TTC549 (cell line): ENCODE measurements around the gene SEPTIN1.
"Not testable (repeated sequence)": the region's sequence is repeated elsewhere in the genome, so short reads cannot be mapped to it uniquely, and the experiment has no call there.

Experiments used
- FAIRE-seq: peaks from 2 replicates; lab custom pipeline; 2012; peaks lifted over from hg19 to GRCh38; lab: Jason Lieb, UNC

Gene SEPTIN1

GRCh38 chr16:30401768-30402425 lies 19.5 kb upstream of the SEPTIN1 start:
- FAIRE-seq, result no peak

- FAIRE-seq, result no peak
These were observed 17.2 kb upstream of the SEPTIN1 start for GRCh38 chr16:30399435-30400186.

- FAIRE-seq, result no peak
These were observed 16.5 kb upstream of the SEPTIN1 start for GRCh38 chr16:30398661-30399434.

DNA sequence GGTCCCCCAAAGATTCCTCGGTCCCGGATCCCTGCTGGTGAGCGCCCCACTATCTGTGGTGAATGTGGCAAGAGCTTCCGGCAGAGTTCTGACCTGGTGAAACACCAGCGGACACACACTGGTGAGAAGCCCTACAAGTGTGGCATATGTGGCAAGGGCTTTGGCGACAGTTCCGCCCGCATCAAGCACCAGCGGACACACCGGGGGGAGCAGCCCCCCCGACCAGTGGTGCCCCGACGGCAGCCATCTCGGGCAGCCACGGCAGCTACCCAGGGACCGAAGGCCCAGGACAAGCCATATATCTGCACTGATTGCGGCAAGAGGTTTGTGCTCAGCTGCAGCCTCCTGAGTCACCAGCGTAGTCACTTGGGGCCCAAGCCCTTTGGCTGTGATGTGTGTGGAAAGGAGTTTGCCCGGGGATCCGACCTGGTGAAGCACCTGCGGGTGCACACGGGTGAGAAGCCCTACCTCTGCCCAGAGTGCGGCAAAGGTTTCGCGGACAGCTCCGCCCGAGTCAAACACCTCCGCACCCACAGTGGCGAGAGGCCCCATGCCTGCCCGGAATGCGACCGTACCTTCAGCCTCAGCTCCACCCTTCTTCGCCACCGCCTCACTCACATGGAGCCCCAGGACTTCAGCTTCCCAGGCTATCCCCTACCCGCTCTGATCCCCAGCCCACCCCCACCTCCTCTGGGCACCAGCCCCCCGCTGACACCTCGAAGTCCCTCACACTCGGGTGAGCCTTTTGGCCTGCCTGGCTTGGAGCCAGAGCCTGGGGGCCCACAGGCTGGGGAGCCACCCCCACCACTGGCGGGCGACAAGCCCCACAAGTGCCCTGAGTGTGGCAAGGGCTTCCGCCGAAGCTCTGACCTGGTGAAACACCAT lies 15.7 kb upstream of the SEPTIN1 start:
- FAIRE-seq, result no peak

- FAIRE-seq, result no peak
These were observed 14.7 kb upstream of the SEPTIN1 start for GRCh38 chr16:30397056-30397455.

DNA sequence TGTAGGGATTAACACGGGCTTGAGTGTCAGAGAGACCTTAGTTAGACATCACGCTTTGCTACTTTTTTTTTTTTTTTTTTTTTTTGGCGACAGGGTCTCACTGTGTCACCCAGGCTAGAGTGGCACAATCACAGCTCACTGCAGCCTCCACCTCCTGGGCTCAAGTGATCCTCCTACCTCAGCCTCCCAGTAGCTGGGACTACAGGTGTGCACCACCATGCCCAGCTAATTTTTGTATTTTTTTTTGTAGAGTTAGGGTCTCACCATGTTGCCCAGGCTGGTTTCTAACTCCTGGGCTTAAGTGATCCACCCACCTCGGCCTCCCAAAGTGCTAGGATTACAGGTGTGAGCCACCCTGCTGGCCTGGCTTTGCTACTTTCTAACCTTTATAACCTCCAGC lies 14.3 kb upstream of the SEPTIN1 start:
- not testable (repeated sequence) for FAIRE-seq

DNA sequence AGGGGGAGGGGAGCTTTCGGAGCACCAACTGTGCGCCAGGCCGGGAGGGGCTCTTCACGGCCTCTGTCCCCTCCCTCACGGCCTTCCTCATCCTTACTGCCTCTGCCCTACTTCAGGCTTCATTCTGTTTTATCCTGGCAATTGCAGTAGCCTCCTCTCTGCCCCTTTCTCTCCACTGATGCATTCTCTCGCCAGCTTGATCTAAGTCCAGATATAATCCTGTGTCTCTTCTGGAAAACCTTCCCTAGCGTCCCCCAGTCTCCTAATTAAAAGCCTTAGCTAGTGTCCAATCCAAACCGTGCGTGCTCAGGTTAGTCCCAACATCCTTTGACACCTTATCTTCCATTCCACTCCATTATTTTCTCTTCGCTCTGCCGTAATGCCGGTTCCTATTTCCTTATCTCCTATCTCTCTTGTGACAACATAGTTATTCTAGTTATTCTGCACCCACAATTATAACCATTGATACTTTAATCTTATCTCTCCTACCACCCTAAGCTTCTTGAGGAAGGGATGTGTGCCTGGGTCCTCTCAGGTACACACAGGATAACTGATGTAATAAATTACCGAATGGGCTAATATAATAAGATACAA lies 13.7 kb upstream of the SEPTIN1 start:
- FAIRE-seq, result no peak

DNA sequence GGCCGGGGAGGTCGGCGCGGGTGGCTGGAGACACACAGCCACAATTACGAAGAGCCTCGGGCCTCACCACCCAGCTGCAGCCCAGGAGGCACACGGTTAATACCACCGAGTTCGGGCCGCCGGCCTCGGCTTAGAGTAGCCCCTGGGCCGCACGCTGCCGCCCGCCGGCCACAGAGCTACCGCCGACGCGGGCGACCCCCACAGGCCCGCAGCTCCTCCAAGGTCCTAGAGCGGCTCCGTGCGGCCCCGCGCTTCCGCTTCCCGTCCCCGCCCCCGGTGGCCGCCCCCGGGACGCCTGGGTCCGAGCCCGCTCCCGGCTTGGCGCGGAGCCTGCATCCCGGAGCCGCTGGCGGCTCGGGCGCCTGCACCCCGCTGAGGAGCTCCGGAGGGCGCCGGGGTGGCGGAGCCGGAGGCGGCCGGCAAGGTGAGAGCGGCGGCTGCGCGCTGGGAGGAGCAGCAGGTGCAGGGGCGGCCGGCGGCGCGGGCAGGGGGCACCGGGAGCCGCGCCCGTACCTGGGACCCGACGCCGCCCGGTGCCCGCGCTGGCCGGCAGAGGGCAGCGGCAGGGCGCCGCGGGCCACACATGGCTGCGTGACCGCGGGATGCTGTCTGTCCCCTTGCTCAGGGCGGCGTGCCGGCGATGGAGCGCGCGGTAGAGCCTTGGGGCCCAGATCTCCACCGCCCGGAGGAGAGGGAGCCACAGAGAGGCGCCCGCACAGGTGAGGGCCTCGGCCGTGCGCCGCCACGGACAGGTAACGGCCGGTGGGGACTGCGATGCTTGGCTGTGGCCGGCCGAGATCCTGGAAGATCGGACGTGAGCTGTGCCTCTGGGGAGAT lies 13.0 kb upstream of the SEPTIN1 start, which contains the start of gene ZNF48:
Gene ZNF48 (plus strand): TSS at position 266 of the 837 bp plus-strand sequence. CDS start 375 bp downstream, at position 641.
- FAIRE-seq, result no peak

GRCh38 chr16:30394592-30395154 lies 12.3 kb upstream of the SEPTIN1 start:
- no peak for FAIRE-seq

DNA sequence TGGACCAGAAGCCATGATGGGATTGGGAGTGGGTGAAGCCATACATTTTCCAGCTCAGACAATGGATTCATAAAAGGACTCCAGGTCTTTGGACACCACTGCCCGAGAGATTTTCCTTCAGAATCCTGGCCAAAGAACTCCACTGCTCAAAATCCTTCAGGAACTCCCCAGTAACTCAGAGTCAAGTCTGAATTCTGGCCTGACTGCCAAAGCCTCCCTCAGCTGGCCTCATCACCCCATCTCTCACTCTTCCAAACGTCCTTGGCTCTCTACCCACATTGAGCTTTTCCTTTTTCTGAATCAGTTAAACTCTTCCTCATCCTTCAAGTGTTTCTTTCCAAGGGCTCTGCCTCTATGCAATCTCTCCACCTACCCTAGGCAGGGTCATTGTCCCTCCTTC lies 1.2 kb upstream of the SEPTIN1 start:
- FAIRE-seq, result no peak

DNA sequence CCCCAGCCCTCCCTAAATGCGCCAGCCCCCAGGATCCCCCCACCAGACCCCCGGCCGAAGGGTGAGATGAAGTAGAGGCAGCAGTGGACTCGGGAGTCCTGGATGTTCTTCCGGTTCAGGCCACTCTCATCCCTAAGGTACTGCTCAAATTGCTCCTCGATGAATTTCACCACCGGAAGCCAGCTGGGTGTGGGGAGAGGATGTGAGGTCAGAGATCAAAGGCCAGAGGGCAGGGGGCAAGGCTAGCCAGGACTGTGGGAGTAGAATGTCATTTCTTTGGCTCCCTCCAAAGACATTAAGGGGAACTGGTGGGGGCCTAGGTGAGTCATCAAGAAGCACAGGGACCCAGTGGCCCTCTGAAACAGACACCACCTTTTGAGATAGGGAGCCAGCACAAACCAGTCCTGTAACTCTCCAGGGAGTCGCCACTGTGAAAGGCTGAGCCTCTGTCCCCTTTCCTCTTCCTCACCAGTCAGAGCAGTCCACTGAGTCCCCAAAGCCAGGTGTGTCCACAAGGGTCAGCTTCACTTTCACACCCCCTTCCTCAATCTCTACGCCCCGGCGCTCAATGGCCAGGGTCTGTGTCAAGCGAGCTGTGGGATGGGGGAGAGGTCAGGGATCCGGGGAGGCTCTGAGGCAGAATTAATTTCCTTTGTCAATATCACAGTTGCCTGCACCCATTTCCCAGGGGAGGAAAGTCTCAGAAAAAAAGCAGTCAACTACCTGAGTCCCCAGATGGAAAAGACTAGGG lies 895 bp downstream of the SEPTIN1 start:
- no peak for FAIRE-seq

GRCh38 chr16:30380803-30381208 lies 1.6 kb downstream of the SEPTIN1 start:
- no peak for FAIRE-seq

- FAIRE-seq, result no peak
These were observed 2.1 kb downstream of the SEPTIN1 start for GRCh38 chr16:30380072-30380802.

- FAIRE-seq, result no peak
These were observed 3.1 kb downstream of the SEPTIN1 start for GRCh38 chr16:30379158-30379783.

GRCh38 chr16:30378236-30379157 lies 3.9 kb downstream of the SEPTIN1 start:
- FAIRE-seq, result no peak

DNA sequence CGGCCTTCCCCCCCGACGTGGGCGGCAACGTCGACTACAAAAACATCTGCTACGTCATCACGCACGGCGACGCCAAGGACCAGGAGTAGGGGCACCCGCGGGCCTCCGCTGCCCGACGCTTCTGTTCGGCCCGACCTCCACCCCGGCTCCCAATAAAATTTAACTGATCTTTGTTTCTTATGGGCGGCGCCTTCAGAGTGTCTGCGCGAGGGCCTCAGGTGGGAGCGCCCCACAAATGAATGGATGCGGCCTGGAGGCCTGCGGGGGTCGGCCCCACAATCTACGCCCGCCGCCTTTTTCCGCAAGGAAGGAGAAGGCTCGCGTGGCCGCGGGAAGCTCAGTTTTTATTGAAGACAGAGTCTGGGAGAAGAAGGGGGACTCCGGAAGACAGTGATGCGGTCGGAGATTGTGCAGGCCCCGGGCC lies 4.5 kb downstream of the SEPTIN1 start:
- no peak for FAIRE-seq
